NCI-H526 (cell line): Measurements from ENCODE around the gene AGFG2.

Experiments
- DNase-seq, 2 experiments: peaks; one replicate each; lab custom pipeline; 2025; lab: John Stamatoyannopoulos, UW

Gene AGFG2

GRCh38 chr7:100572281-100572948, 33.4 kb downstream of the AGFG2 start:
- no peak for DNase-seq

GRCh38 chr7:100572949-100573675, 34.1 kb downstream of the AGFG2 start:
- no peak for DNase-seq

GRCh38 chr7:100573691-100574361, 34.8 kb downstream of the AGFG2 start, which contains the start of gene SAP25:
TSS of gene SAP25 (minus strand) at chr7:100573900. CDS start at chr7:100573742, 158 bp downstream.
- DNase-seq = no peak

- DNase-seq = no peak
Observed at GRCh38 chr7:100574362-100575205, 35.6 kb downstream of the AGFG2 start.

GRCh38 chr7:100575206-100575631, 36.2 kb downstream of the AGFG2 start:
- no peak for DNase-seq

GRCh38 chr7:100575746-100576383, 36.9 kb downstream of the AGFG2 start:
- DNase-seq = no peak

GRCh38 chr7:100576384-100576993, 37.5 kb downstream of the AGFG2 start:
- no peak for DNase-seq

- no peak for DNase-seq
Observed at GRCh38 chr7:100577103-100577502, 38.1 kb downstream of the AGFG2 start.

GRCh38 chr7:100577507-100577906, 38.5 kb downstream of the AGFG2 start:
- DNase-seq = no peak

- DNase-seq = no peak
Observed at GRCh38 chr7:100578246-100579183, 39.5 kb downstream of the AGFG2 start.

GRCh38 chr7:100580466-100581283, 41.7 kb downstream of the AGFG2 start:
- no peak for DNase-seq

- DNase-seq = no peak
Observed at GRCh38 chr7:100582041-100582579, 43.1 kb downstream of the AGFG2 start.

- DNase-seq = no peak
Observed at GRCh38 chr7:100582650-100583049, 43.6 kb downstream of the AGFG2 start.

GRCh38 chr7:100583132-100584053, 44.4 kb downstream of the AGFG2 start:
- DNase-seq = no peak

GRCh38 chr7:100584054-100584682, 45.2 kb downstream of the AGFG2 start:
- DNase-seq = no peak

GRCh38 chr7:100584683-100585510, 45.9 kb downstream of the AGFG2 start:
- peak in 1 of 2 experiments; percentile 63 for DNase-seq
